HCT116 (cell line): ENCODE results near the gene TCEAL2.

Experiments
- CEBPB ChIP-seq: IDR thresholded peaks from 2 replicates; pipeline ENCODE4 v1.6.1; 2012; ENCODE audit warnings: low read depth
- CTCF ChIP-seq, 3 experiments: fragments of 200-600 bp in 1 of 3; sonication (generic) in 1 of 3; IDR thresholded peaks in 2 of 3; conservative IDR thresholded peaks in 1 of 3; 2 replicates each; pipeline ENCODE4 v1.5.1; 2012 to 2017; ENCODE audit warnings: low read depth in 2 of 3, low read length in 2 of 3, antibody characterized with exemption in 1 of 3, borderline replicate concordance in 1 of 3, control low read depth in 1 of 3, mild to moderate bottlenecking in 1 of 3, mixed read lengths in 1 of 3, mixed run types in 1 of 3, moderate library complexity in 1 of 3; ENCODE audit not compliant: insufficient read depth in 1 of 3
- EZH2 ChIP-seq: fragments of 200-600 bp; sonication (generic); IDR thresholded peaks from 2 replicates; pipeline ENCODE4 v1.6.1; 2017; ENCODE audit warnings: antibody characterized with exemption, mixed run types
- MAX ChIP-seq: IDR thresholded peaks from 2 replicates; pipeline ENCODE4 v1.6.1; 2012
- POLR2A ChIP-seq: IDR thresholded peaks from 2 replicates; pipeline ENCODE4 v1.7.0; 2011; ENCODE audit warnings: borderline replicate concordance; ENCODE audit not compliant: insufficient read depth, insufficient read length; ENCODE audit errors: extremely low read depth
- RAD21 ChIP-seq: IDR thresholded peaks from 2 replicates; pipeline ENCODE4 v1.6.1; 2012; ENCODE audit warnings: low read depth, mild to moderate bottlenecking
- REST ChIP-seq: IDR thresholded peaks from 2 replicates; pipeline ENCODE4 v1.6.1; 2012; ENCODE audit warnings: low read depth
- SIN3A ChIP-seq: IDR thresholded peaks from 2 replicates; pipeline ENCODE4 v1.6.1; 2012; ENCODE audit warnings: low read depth
- ZBTB33 ChIP-seq: IDR thresholded peaks from 2 replicates; pipeline ENCODE4 v1.6.1; 2011; ENCODE audit warnings: mild to moderate bottlenecking, low read length, moderate library complexity; ENCODE audit not compliant: insufficient replicate concordance; ENCODE audit errors: extremely low read depth

- TF ChIP-seq POLR2A (no peak), CTCF (IDR thresholded peaks at IDR 0.05 in 2 of 3, conservative IDR thresholded peaks at IDR 0.05 in 1 of 3; ENCODE audit: borderline replicate concordance in 1 of 3, insufficient read depth in 1 of 3, low read depth in 2 of 3, low read length in 2 of 3) (no peak), RAD21 (no peak), MAX (no peak), ZBTB33 (no peak), SIN3A (no peak), EZH2 (no peak), CEBPB (no peak), REST (no peak)
Measured at GRCh38 chrX:102126863-102127262, 1.4 kb downstream of the TCEAL2 start.
